Loucy (cell line): ENCODE data around the gene CFAP92.

Experiments
- EZH2phosphoT487 ChIP-seq: fragments of 200-600 bp; IDR thresholded peaks from 2 replicates; pipeline ENCODE4 v1.6.1; 2018; ENCODE audit warnings: antibody characterized with exemption, mild to moderate bottlenecking, moderate library complexity, borderline replicate concordance
- TF ChIP-seq, protein P1 (sequence below): fragments of 200-600 bp; sonication (generic); conservative IDR thresholded peaks from 2 replicates; pipeline ENCODE4 v1.5.1; 2014; ENCODE audit warnings: mild to moderate bottlenecking, antibody characterized with exemption, low read length

DNA sequence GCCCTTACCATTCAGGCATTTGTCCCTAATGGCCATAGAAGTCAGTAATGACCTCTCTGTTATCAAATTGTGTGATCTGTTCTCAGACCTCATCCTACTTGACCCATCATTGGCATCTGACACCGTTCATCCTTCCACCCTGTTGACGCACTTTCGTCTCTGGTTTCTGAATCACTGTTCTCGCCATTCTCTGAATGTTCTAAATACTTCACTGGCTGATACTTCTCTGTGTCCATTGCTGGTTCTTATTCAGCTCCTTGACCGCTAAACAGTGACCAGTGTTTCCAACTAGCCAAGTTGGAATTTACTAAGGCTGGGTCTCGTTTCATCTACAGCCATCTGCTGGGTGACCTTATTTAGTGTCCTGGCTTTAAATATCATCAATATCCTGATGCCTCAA is 112.3 kb downstream of the CFAP92 start:
- TF ChIP-seq, protein P1, sequence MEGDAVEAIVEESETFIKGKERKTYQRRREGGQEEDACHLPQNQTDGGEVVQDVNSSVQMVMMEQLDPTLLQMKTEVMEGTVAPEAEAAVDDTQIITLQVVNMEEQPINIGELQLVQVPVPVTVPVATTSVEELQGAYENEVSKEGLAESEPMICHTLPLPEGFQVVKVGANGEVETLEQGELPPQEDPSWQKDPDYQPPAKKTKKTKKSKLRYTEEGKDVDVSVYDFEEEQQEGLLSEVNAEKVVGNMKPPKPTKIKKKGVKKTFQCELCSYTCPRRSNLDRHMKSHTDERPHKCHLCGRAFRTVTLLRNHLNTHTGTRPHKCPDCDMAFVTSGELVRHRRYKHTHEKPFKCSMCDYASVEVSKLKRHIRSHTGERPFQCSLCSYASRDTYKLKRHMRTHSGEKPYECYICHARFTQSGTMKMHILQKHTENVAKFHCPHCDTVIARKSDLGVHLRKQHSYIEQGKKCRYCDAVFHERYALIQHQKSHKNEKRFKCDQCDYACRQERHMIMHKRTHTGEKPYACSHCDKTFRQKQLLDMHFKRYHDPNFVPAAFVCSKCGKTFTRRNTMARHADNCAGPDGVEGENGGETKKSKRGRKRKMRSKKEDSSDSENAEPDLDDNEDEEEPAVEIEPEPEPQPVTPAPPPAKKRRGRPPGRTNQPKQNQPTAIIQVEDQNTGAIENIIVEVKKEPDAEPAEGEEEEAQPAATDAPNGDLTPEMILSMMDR: no peak
- TF ChIP-seq EZH2phosphoT487: no peak
